Subcutaneous adipose tissue (tissue), 4 donors: Measurements from ENCODE around the gene SSU72. TPM values are rescaled to one million over a fixed set of nuclear protein-coding genes. Genes with fewer than 3 reads are reported as not detected.

Source experiments
- total RNA-seq, 4 donors: library from RNA; depleted of rRNA; stranded (reverse); fragments of >200 nt; gene quantifications; one replicate each; pipeline ENCODE4 v1.1.0, GENCODE V29; 2016
- TF ChIP-seq, protein P1 (sequence below): fragments of 450-650 bp; IDR thresholded peaks from one replicate; pipeline ENCODE4 v1.5.1; 2016; ENCODE audit warnings: low read depth, mild to moderate bottlenecking, control low read depth, antibody characterized with exemption, moderate library complexity

The SSU72 gene
- total RNA-seq, 4 donors from 2014 or later = 76.0 to 138 (median 110) TPM

GRCh38 chr1:1620433-1621139, 45.9 kb upstream of the SSU72 start:
- TF ChIP-seq, protein P1, sequence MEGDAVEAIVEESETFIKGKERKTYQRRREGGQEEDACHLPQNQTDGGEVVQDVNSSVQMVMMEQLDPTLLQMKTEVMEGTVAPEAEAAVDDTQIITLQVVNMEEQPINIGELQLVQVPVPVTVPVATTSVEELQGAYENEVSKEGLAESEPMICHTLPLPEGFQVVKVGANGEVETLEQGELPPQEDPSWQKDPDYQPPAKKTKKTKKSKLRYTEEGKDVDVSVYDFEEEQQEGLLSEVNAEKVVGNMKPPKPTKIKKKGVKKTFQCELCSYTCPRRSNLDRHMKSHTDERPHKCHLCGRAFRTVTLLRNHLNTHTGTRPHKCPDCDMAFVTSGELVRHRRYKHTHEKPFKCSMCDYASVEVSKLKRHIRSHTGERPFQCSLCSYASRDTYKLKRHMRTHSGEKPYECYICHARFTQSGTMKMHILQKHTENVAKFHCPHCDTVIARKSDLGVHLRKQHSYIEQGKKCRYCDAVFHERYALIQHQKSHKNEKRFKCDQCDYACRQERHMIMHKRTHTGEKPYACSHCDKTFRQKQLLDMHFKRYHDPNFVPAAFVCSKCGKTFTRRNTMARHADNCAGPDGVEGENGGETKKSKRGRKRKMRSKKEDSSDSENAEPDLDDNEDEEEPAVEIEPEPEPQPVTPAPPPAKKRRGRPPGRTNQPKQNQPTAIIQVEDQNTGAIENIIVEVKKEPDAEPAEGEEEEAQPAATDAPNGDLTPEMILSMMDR = no peak

- TF ChIP-seq, protein P1 = no peak
These were observed 45.3 kb upstream of the SSU72 start for GRCh38 chr1:1619917-1620361.

- TF ChIP-seq, protein P1 = no peak
These were observed 43.9 kb upstream of the SSU72 start for GRCh38 chr1:1618396-1619068.

DNA sequence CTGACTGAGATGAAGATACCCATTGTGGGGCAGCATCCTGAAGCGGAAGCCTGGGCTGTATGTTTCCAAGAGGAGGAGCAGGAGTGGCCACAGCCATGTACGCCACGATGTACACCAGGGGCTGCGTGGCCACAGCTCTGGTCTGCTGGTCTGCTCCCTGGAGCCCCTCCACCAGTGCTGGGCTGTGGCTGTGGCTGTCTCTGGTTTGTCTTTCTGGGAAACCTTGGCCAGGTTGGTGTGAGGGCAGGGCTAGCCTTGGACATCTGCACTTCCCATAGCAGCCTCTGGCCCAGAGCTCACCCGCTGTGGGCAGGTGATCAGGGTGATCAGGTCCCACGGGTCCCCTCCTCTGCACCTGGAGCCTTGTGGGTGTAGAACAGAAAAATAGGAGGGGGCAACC, 43.3 kb upstream of the SSU72 start:
- TF ChIP-seq, protein P1 = no peak

- TF ChIP-seq, protein P1 = no peak
These were observed 42.9 kb upstream of the SSU72 start for GRCh38 chr1:1617516-1617915.

DNA sequence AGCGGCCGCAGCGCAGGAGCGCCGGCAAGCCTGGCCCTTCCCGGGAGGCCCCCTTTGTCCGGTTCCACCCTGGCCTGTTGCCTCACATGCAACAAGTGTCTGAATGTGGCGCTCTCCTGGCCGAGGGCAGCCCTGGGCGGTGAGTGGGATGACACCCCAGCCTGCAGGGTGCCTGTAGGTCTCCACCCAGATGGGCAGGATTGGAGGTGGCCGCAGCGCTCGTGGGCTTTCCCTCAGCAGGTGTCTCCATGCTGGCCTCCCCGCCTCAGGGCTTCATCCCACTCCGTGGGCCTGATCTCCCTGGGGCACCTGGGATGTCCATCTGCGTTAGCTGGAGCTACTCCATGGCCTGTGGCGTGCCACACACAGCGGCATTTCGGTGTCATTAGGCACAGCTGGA, 42.2 kb upstream of the SSU72 start:
- TF ChIP-seq, protein P1 = no peak

- TF ChIP-seq, protein P1 = no peak
These were observed 41.6 kb upstream of the SSU72 start for GRCh38 chr1:1616045-1616790.
